HG03521 (cell line): ENCODE results near the gene ZBTB20.

Experiments
- ATAC-seq: cut with Tn5 transposase; IDR thresholded peaks from one replicate; pipeline ENCODE4 v1.9.1; 2021; ENCODE audit warnings: mild to moderate bottlenecking, moderate library complexity; ENCODE audit not compliant: unreplicated experiment

ZBTB20 gene

GRCh38 chr3:114650808-114651207, 496.3 kb downstream of the ZBTB20 start:
- ATAC-seq = no peak

- no peak for ATAC-seq
Observed at GRCh38 chr3:114649331-114649730, 497.8 kb downstream of the ZBTB20 start.

GRCh38 chr3:114646526-114646925, 500.6 kb downstream of the ZBTB20 start:
- ATAC-seq = no peak

- ATAC-seq = no peak
Observed at GRCh38 chr3:114645392-114645791, 501.7 kb downstream of the ZBTB20 start.

- ATAC-seq = no peak
Observed at GRCh38 chr3:114644367-114644766, 502.7 kb downstream of the ZBTB20 start.

GRCh38 chr3:114642951-114643741, 503.9 kb downstream of the ZBTB20 start:
- ATAC-seq = no peak

- no peak for ATAC-seq
Observed at GRCh38 chr3:114640126-114640525, 507.0 kb downstream of the ZBTB20 start.

GRCh38 chr3:114639171-114639570, 507.9 kb downstream of the ZBTB20 start:
- no peak for ATAC-seq

- no peak for ATAC-seq
Observed at GRCh38 chr3:114635878-114636277, 511.2 kb downstream of the ZBTB20 start.

- ATAC-seq = no peak
Observed at GRCh38 chr3:114634635-114635034, 512.5 kb downstream of the ZBTB20 start.

- ATAC-seq = no peak
Observed at GRCh38 chr3:114632757-114633424, 514.2 kb downstream of the ZBTB20 start.

GRCh38 chr3:114627770-114628169, 519.3 kb downstream of the ZBTB20 start:
- ATAC-seq = no peak

- no peak for ATAC-seq
Observed at GRCh38 chr3:114626751-114627150, 520.3 kb downstream of the ZBTB20 start.

- ATAC-seq = no peak
Observed at GRCh38 chr3:114624571-114625181, 522.4 kb downstream of the ZBTB20 start.

- ATAC-seq = no peak
Observed at GRCh38 chr3:114624047-114624445, 523.0 kb downstream of the ZBTB20 start.

GRCh38 chr3:114623420-114624046, 523.6 kb downstream of the ZBTB20 start:
- ATAC-seq = no peak

- ATAC-seq = no peak
Observed at GRCh38 chr3:114622001-114622400, 525.1 kb downstream of the ZBTB20 start.

- no peak for ATAC-seq
Observed at GRCh38 chr3:114619771-114620170, 527.3 kb downstream of the ZBTB20 start.

- no peak for ATAC-seq
Observed at GRCh38 chr3:114615523-114616085, 531.5 kb downstream of the ZBTB20 start.

GRCh38 chr3:114609973-114610630, 537.0 kb downstream of the ZBTB20 start:
- ATAC-seq = no peak

- ATAC-seq = no peak
Observed at GRCh38 chr3:114608293-114608692, 538.8 kb downstream of the ZBTB20 start.
